DND-41 (cell line): ENCODE measurements around the gene ZSCAN22.

ENCODE experiments used
- ATAC-seq: fragments of 200-7000 bp; cut with Tn5 transposase; 3 replicates; pipeline ENCODE4 v1.9.1; 2021; ENCODE audit warnings: low read depth; ENCODE audit not compliant: insufficient read depth
- DNase-seq: peaks from one replicate; pipeline ENCODE4 v3.0.0-alpha.2; 2020
- H2AFZ ChIP-seq: 2 replicates; pipeline ENCODE4 v1.6.0; 2012; ENCODE audit warnings: low read depth, low read length
- H3K27ac ChIP-seq: 2 replicates; pipeline ENCODE4 v1.5.1; 2012; ENCODE audit warnings: low read length, inconsistent platforms
- H3K27me3 ChIP-seq: fragments of 200-600 bp; sonication (generic); 2 replicates; pipeline ENCODE4 v1.6.0; 2012; ENCODE audit warnings: low read length, mild to moderate bottlenecking, inconsistent platforms; ENCODE audit not compliant: insufficient read depth, poor library complexity
- H3K36me3 ChIP-seq: 2 replicates; pipeline ENCODE4 v1.5.1; 2012; ENCODE audit warnings: low read length, inconsistent platforms; ENCODE audit not compliant: insufficient read depth
- H3K4me1 ChIP-seq: 2 replicates; pipeline ENCODE4 v1.5.1; 2012; ENCODE audit warnings: mild to moderate bottlenecking, low read length; ENCODE audit not compliant: insufficient read depth
- H3K4me2 ChIP-seq: 2 replicates; pipeline ENCODE4 v1.6.0; 2012; ENCODE audit warnings: mild to moderate bottlenecking, moderate library complexity, low read length, inconsistent platforms; ENCODE audit not compliant: insufficient read depth
- H3K4me3 ChIP-seq, 2 experiments: fragments of 200-600 bp in 1 of 2; shearing (Covaris generic) in 1 of 2; 2 replicates each; pipeline ENCODE4 v1.5.1; 2012 to 2016; ENCODE audit warnings: inconsistent platforms in 2 of 2, low read length in 2 of 2, mild to moderate bottlenecking in 2 of 2, low read depth in 1 of 2, moderate library complexity in 1 of 2
- H3K79me2 ChIP-seq: 2 replicates; pipeline ENCODE4 v1.6.0; 2012; ENCODE audit warnings: low read length, inconsistent platforms; ENCODE audit not compliant: insufficient read depth
- H3K9ac ChIP-seq: 2 replicates; pipeline ENCODE4 v1.6.0; 2012; ENCODE audit warnings: low read depth, mild to moderate bottlenecking, inconsistent platforms, low read length, moderate library complexity
- H3K9me3 ChIP-seq: 2 replicates; pipeline ENCODE4 v1.5.1; 2012; ENCODE audit warnings: low read length, moderate library complexity, mild to moderate bottlenecking, inconsistent platforms; ENCODE audit not compliant: insufficient read depth, severe bottlenecking
- H4K20me1 ChIP-seq: 2 replicates; pipeline ENCODE4 v1.6.0; 2012; ENCODE audit warnings: low read length; ENCODE audit not compliant: insufficient read depth
- CTCF ChIP-seq: IDR thresholded peaks from 2 replicates; pipeline ENCODE4 v1.5.1; 2012; ENCODE audit warnings: borderline replicate concordance, low read length, moderate library complexity, mild to moderate bottlenecking; ENCODE audit not compliant: poor library complexity, severe bottlenecking; ENCODE audit errors: extremely low read depth
- EZH2 ChIP-seq: IDR thresholded peaks from 3 replicates; pipeline ENCODE4 v1.6.1; 2012; ENCODE audit warnings: borderline replicate concordance, low read depth, mild to moderate bottlenecking, moderate library complexity, low read length, inconsistent platforms; ENCODE audit not compliant: severe bottlenecking

The ZSCAN22 gene

GRCh38 chr19:58332697-58333096 lies 5.9 kb downstream of the ZSCAN22 start:
- Histone ChIP-seq H3K27me3 (no peaks in the 10 kb centered on the region), H3K36me3 (peaks cover 21% of the 10 kb centered on the region), H4K20me1 (no peaks in the 10 kb centered on the region), H3K9me3 (no peaks in the 10 kb centered on the region), H2AFZ (no peak overlapping the region), H3K4me1 (peaks cover 16% of the 10 kb centered on the region), H3K4me3 (no peak overlapping the region), H3K79me2 (no peaks in the 10 kb centered on the region; the same call in 1 of the 2 replicates), H3K4me2 (no peak overlapping the region), H3K9ac (no peak overlapping the region), H3K27ac (no peak overlapping the region)
- TF ChIP-seq CTCF (no peak), EZH2 (no peak)
- ATAC-seq: no peak
- DNase-seq: no peak

DNA sequence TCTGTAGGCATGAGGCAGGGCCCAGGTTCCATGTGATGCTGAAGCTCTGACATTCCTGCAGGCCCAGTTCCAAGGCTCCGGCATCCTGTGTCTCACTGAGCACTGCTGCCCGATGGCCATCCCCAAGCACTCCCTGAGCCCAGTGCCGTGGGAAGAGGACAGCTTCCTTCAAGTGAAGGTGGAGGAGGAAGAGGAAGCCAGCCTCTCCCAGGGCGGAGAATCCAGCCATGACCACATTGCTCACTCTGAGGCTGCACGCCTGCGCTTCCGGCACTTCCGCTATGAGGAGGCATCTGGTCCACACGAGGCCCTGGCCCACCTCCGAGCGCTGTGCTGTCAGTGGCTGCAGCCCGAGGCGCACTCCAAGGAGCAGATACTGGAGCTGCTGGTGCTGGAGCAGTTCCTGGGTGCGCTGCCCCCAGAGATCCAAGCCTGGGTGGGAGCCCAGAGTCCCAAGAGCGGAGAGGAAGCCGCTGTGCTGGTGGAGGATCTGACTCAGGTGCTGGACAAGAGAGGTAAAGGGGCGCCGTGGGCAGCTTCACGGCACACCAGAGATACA lies 8.0 kb downstream of the ZSCAN22 start:
- Histone ChIP-seq H3K27me3 (no peaks in the 10 kb centered on the region), H3K9ac (no peak overlapping the region), H2AFZ (no peak overlapping the region), H3K36me3 (peaks cover 42% of the 10 kb centered on the region), H3K27ac (no peak overlapping the region), H4K20me1 (peaks cover 4% of the 10 kb centered on the region; the same call in 1 of the 2 replicates), H3K4me2 (no peak overlapping the region), H3K9me3 (no peaks in the 10 kb centered on the region), H3K79me2 (no peaks in the 10 kb centered on the region; the same call in 1 of the 2 replicates), H3K4me3 (no peak overlapping the region), H3K4me1 (no peaks in the 10 kb centered on the region)
- no peak for TF ChIP-seq EZH2
- TF ChIP-seq CTCF: no peak
- no peak for ATAC-seq
- DNase-seq: no peak

GRCh38 chr19:58335630-58336029 lies 8.8 kb downstream of the ZSCAN22 start:
- H3K9ac ChIP-seq: no peak overlapping the region
- no peak overlapping the region for H3K4me3 ChIP-seq
- H3K27ac ChIP-seq: no peak overlapping the region
- H3K36me3 ChIP-seq: peaks cover 45% of the 10 kb centered on the region
- DNase-seq (no peak), ATAC-seq (no peak)
- TF ChIP-seq EZH2 (no peak), CTCF (no peak)
- H3K4me2 ChIP-seq: no peak overlapping the region
- H3K27me3 ChIP-seq: no peaks in the 10 kb centered on the region
- H4K20me1 ChIP-seq: peaks cover 4% of the 10 kb centered on the region; the same call in 1 of the 2 replicates
- no peak overlapping the region for H2AFZ ChIP-seq
- H3K79me2 ChIP-seq: no peaks in the 10 kb centered on the region
- no peaks in the 10 kb centered on the region for H3K4me1 ChIP-seq
- no peaks in the 10 kb centered on the region for H3K9me3 ChIP-seq
